GM19023 (cell line): ENCODE measurements around the gene ZBTB6.
"Not testable (repeated sequence)": the region's sequence is repeated elsewhere in the genome, so short reads cannot be mapped to it uniquely, and the experiment has no call there.

Experiments used
- ATAC-seq: cut with Tn5 transposase; IDR thresholded peaks from one replicate; pipeline ENCODE4 v1.9.1; 2021; ENCODE audit warnings: mild to moderate bottlenecking, moderate library complexity; ENCODE audit not compliant: unreplicated experiment

ZBTB6 gene

DNA sequence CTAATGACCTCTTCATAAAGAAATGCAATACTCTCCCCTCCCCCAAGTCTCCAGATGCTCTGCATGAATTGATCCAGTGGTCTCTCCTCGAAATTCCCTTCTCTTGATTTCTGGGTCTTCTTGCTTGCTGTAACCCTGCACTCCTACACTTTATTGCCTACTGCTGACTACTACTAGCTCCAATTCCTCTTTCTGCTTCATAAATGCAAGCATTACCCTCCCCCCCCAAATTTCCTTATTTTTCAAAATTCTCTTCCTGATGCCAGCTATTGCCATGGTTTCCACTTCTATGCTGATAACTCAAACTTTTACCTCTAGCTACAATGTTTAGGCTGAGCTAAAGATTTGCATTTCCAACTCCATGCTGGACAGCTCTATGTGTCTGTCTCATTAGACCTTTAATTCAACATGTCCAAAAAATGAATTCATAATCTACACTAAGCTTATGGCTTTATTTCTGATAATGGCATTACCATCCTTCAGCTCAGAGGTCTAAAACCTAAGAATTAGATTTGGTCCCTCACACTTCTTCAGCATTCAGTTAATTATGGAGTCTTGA, 16.8 kb upstream of the ZBTB6 start:
- ATAC-seq = no peak

DNA sequence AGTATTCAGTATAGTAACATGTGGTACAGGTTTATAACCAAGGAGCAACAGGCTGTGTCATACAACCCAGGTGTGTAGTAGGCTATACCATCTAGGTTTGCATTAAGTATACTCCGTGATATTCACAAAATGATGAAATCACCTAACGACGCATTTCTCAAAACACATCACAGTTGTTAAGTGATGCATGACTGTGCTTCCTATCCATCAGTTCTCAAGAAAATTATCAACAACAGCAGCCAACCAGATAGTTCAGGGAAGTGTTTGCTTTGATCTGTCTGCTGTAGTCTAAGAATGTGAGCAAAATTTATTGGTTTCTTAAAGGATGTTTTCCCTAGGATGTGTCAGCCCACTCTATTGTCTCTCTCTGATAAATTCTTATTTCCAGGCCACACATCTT, 10.8 kb upstream of the ZBTB6 start:
- no peak for ATAC-seq

DNA sequence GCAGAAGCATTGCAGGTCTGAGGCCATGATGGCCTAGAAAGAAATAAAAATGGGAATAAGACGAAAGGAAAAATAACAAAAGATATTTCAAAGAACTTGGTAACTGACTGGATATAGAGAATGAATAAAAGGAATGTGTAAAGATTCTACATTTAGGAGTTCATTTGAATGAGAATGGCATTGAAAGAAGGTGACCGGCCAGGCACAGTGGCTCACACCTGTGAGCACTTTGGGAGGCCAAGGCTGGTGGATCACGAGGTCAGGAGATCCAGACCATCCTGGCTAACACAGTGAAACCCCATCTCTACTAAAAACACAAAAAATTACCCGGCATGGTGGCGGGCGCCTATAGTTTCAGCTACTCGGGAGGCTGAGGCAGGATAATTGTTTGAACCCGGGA, 9.6 kb upstream of the ZBTB6 start:
- ATAC-seq = no peak

DNA sequence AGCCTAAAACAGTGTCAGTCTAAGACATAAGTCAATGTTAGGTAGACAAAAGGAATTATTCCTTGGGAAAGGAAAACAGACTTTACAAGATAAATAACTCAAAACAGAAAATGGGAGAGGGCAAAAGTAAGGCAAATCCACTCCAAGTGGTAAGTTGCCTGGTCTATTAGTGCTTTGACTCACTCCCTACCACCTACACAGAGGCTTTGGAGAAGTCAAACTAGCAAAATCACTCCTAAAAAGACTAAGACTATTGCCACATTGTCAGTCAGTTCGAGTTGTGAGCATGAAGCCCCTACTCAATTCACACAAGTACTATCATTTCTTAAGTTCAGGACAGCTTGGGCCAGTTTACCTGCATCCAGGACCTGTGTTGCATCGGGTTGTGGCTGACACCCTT, 5.2 kb upstream of the ZBTB6 start:
- no peak for ATAC-seq

DNA sequence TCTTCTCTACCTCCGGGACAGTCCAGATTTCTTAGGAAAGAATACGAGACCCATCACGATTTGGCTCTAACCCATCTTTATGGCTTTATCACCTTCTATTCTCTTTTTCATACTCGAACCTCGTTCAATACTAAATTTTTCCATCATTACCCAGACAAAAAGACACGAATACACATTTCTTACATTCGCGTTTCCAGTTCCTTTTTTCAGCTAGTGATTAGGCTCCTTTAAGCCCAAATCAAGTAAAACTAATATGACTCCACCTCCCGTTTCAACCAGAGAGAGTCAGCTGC, 506 bp downstream of the ZBTB6 start:
- no peak for ATAC-seq

DNA sequence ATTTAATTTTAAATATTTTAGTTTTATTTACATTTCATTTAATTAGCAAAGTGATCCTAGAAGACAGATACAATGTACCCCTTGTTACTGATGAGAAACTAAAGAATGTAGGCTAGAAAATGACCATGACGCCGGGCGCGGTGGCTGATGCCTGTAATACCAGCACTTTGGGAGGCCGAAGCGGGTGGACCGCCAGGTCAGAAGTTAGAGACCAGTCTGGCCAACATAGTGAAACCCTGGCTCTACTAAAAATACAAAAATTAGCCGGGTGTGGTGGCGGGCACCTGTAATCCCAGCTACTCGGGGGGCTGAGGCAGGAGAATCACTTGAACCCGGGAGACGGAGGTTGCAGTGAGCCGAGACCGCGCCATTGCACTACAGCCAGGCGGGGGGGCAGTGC, 7.0 kb downstream of the ZBTB6 start:
- ATAC-seq = not testable (repeated sequence)

DNA sequence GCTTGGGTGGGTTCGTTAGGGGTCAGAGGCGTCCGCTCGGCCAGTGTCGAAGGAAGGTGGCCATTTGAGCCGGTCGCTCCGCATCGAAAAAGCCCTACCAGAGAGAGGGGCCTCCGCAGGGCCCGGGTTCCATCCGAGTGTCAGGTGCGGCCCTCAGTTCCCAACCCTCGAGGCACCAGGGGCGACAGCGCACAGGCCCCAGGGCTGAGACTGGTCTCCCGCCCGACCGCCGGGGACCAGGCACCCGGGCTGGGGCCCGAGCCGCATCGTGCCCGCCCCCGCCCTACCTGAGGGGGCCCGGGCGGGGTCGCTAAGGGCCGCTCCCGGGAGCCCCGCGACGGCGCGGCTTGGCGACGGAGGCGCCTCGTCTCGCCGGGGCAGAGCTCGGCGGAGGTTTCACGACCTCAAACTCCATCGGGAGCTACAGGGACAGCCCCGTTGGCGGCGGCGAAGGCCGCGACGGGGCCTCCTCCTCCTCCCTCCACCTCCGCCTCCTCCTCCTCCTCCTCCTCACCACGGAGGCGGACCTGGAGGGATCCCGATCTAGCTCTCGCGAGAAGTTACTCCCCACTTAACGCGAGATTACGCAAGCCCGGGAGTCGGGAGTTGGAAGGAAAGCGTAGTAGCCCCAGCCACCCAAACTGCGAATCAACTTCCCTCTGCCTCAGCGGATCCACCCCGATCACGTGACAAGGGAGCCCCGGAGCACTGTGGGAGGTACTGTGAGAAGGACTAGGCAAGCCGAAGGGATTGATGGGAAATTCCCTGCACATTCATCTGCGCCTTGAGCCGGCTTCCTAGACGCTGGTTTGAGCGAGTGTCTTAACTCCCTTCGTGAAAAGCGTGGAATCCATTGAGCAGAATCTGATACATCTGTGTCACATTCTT, 8.1 kb downstream of the ZBTB6 start, which contains the start of gene RC3H2:
Gene RC3H2, minus strand, starts transcription at position 537 of the 888 bp plus-strand sequence. CDS start 7,850 bp downstream, outside the sequence.
- ATAC-seq = peak; percentile 91

DNA sequence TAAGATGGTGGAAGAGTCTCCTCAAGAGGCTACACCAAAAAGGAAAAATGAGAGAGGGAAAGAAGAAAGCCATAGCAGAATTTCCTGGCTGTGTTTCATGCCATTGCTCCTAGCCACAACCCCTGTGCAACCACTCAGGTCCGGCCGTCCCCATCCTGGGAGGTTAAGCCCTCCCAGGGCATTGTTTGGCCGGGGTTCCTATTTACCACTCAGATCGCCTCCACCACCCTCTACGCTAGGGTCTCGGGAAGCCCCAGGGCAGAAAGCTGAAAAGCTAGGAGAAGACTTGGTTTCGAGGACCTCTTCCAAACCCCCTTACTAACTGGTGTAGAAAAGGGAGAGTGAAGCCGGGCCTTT, 8.7 kb downstream of the ZBTB6 start:
- peak; percentile 21 for ATAC-seq

DNA sequence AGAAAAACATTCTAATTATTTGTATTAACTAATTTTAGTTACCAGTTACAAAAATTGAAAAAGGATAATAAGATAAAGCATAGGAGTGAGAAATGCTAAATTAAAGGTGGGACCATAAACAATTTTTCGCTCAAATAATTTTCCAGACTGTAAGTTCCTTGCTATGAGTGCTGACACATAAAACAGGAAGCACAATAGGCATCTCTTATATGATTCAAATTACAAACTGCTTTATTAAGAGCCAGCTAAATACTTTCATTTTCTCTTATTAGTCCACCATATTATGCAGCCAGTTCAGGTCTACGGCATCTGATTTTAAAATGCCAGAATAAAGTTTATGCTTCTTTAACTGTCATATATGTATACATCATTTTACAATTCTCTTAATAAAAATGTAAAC, 12.3 kb downstream of the ZBTB6 start:
- ATAC-seq = no peak

DNA sequence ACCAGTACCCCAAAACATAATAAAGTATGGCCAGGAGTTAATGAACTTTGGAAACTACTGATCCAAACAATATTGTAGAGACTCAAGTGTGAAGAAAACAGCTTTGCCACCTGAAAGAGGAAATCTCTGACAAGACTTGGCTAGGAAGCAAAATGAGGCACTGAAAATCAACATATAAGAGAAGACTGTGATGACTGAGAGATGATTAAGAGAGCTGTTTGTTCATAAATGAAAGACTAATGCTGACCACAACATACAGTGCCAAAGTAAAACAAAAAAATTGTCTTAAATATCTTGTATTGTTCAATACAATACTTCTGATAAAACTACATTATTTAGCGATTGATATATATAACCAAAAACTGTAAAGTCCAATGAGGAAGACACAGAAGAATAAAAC, 15.2 kb downstream of the ZBTB6 start:
- no peak for ATAC-seq

DNA sequence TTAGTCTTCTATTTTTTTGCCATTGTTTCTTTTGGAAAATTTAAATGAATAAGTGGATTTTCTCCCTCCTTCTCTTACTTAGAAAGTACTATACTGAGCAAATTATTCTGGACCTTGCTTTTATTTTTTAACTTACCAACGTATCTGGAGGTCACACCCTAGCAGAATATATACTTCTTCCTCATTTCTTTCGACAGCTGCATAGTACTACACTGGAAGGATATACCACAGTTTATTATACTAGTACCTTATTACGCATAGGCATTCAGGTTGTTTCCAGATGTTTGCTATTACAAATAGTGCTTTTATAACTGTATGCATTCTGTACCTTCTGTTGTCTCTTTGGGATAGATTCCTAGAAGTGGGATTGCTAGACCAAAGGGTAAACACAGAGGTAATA, 24.6 kb downstream of the ZBTB6 start:
- ATAC-seq = no peak

DNA sequence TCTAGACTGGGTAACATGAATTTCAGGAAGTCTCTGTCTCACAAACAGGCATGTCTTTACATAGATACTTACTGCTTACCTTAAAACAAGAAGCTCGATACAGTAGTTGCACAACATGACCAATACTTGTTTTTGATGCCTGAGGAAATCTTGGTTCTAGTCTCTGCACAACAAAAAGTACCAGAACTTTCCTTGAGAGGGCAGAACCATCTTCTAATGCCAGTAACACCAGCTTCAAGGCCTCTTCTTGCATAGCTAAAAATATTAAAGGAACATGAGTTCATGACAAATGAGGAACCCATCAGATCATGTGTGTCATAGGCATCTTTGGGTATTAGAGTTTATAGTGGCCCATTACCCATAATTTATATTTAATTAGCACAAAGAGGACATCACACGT, 30.0 kb downstream of the ZBTB6 start:
- no peak for ATAC-seq

DNA sequence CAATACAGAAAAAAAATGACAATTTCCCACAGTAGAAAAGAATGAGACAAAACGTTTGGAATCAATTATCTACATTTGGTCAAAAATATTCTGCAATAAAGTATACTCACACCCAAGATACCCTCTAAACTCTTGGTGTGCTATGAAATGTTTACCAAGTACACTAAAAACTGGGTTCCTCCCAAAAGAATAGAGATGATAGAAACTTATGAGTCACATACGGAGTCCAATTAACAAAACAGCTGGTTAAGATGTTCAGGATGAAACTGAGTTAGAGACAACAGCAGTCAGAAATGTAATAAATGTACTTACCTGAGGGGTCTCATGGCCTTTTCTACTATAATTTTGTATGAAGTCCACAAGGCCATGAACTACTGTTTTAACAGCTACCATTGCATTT, 33.7 kb downstream of the ZBTB6 start:
- ATAC-seq = no peak

DNA sequence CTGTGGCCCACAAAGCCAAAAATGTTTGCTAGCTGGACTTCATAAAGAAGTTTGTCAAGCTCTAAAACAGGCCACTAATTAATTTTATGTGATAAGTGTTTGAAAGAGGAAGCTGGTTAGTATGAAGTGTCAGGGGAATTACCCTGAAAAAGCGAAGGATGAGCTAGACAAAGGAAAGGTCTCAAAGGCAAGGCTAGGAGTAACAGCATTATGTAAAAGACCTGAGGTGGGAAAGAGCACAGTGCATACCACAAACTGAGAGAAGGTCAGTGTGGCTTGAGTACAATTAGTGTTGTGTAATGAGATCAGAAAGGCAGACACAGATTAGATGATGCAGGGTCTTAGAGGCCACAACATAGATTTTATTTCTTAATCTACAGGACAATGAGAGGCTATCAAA, 37.6 kb downstream of the ZBTB6 start:
- ATAC-seq = no peak

DNA sequence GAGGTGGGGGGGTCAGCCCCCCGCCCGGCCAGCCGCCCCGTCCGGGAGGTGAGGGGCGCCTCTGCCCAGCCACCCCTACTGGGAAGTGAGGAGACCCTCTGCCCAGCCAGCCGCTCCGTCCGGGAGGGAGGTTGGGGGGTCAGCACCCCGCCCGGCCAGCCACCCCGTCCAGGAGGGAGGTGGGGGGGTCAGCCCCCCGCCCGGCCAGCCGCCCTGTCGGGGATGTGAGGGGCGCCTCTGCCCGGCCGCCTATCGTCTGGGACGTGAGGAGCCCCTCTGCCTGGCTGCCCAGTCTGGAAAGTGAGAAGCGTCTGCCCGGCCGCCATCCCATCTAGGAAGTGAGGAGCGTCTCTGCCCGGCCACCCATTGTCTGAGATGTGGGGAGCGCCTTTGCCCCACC, 45.8 kb downstream of the ZBTB6 start:
- ATAC-seq = not testable (repeated sequence)

DNA sequence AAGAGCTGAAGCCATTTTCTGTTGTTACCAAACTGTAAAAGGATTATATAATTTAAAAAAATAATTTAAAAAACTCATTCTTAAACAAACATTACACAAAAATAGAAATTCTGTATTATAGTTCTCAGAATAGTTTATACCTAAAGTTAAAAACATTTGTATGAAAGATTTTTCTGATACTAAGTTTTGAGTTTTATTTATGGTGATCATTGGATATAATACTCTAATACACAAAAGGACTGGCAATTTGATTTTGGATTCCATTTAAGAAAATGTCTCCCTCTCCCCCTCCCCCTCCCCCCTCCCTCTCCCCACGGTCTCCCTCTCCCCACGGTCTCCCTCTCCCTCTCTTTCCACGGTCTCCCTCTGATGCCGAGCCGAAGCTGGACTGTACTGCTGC, 47.0 kb downstream of the ZBTB6 start:
- no peak for ATAC-seq

DNA sequence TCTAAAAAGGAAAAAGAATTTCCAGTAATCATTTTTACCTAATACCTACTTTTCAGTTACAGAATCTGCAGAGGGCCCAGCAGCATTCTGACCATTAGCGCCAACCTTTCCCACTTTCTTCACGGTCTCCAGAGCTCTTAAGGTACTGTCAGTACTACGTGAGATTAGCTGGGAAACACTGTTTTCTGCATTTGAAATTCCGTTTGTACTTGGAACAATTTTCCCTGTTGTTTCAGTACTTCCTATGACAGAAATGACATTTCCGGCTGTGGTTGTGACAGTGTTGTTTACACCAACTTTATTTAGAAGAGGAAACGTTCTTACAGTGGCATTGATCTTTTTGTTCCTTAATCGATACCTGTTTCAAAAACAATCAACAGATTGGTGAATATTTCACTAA, 47.8 kb downstream of the ZBTB6 start:
- no peak for ATAC-seq

DNA sequence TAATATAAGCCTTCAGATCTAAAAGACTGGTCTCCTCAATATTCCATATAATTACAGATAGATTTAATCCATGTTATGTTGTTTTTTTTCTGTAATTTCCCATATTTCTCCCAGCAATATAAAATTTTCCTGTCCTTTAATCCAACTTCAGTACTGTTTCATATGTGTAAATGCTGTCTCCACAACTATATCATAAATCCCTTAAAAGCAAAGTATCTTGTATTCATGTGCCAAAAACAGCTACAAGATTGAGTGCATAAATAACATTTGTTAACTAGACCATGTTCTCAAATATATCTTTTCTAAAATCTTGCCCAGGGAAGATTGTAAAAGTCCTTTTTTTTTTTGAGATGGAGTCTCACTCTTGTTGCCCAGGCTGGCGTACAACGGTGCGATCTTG, 49.7 kb downstream of the ZBTB6 start:
- ATAC-seq = no peak

DNA sequence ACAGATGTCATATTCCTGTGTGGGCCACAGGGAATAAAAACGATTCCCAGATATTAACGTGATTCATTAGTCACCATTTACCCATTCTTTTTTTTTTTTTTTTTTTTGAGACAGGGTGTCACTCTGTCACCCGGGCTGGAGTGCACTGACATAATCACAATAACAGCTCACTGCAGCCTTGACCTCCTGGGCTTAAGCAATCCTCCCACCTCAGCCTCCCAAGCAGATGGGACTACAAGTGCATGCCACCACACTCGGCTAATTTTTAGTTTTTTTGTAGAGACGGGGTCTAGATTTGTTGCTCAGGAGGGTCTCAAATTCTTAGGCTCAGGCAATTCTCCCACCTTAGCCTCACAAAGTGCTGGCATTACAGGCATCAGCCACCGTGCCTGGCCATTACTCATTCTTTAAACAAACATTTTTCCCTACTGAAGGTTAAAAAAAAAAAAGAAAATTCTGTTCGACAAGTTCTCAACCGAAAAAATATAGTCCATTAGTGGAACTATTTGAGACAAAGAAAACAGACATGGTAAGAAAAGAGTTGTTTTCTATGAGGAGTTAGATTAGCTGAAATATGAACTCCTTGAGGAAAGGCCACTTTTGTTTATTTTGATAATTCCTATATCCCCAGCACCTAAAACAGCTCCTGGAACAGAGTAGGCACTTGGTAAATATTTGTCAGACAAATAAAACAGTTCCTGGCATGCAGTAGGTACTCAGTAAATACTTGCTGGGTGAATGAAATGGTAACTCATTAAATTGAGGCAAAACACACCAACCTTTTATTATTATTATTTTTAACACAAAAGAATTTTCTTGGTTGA, 52.6 kb downstream of the ZBTB6 start:
- ATAC-seq = no peak
